Gastroesophageal sphincter (tissue), 3 donors: Measurements from ENCODE around the gene PTPN4.

Source experiments
- CTCF ChIP-seq, 4 experiments: fragments of 200-600 bp in 2 of 4; fragments of 450-650 bp in 2 of 4; sonication (generic) in 1 of 4; IDR thresholded peaks; one replicate each; pipeline ENCODE4 v1.5.1; 2017 to 2019; ENCODE audit warnings: antibody characterized with exemption in 4 of 4, mild to moderate bottlenecking in 2 of 4, moderate library complexity in 2 of 4
- EP300 ChIP-seq: sonication (generic); formaldehyde crosslinking; IDR thresholded peaks from one replicate; pipeline ENCODE4 v1.6.1; 2017; ENCODE audit warnings: antibody characterized with exemption, mild to moderate bottlenecking
- POLR2A ChIP-seq, 2 donors: fragments of 450-650 bp; IDR thresholded peaks; one replicate each; pipeline ENCODE4 v1.6.1; 2017; ENCODE audit warnings: antibody characterized with exemption in 2 of 2, mild to moderate bottlenecking in 2 of 2, moderate library complexity in 1 of 2
- POLR2AphosphoS5 ChIP-seq: sonication (generic); formaldehyde crosslinking; IDR thresholded peaks from one replicate; pipeline ENCODE4 v1.6.1; 2017; ENCODE audit warnings: antibody characterized with exemption

DNA sequence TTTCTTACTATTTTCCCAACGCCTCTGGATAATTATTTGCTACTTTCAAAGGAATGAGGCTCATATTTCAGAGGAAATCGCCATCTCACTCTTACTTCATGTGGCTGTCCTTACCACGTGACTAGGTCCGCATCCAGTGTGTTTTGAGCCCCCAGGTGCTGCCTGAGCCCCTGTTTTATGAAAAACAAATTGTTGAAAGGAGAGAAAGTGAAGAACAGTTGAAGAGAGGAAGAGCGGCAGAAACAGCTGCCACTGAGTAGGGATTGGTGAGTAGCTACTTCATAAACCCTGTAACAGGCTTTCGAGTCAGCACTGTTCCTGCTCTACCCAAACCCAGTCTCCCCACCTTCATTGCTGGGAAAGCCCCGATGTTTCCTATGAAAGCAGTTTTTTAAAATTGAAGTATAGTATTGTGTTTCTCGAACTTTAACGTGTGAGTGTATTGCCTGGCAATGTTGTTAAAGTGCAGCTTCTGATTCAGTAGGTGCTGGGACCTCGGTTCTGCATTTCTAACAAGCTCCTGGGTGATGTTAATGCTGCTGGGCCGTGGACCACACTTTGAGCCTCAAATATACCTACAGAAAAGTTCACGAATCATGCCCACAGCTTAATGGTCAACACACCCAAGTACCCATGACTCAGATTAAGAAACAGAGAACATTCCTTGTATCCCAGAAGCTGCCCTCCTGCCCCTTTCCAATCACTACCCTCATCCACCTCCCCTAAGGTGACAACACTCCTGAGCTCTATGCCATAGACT, 41.0 kb upstream of the PTPN4 start:
- no peak for TF ChIP-seq POLR2AphosphoS5
- TF ChIP-seq POLR2A (IDR thresholded peaks at IDR 0.05) = no peak
- no peak for TF ChIP-seq CTCF (IDR thresholded peaks at IDR 0.05)
- no peak for TF ChIP-seq EP300
